H9 (cell line): ENCODE data around the gene RFC4. TPM values are rescaled to one million over a fixed set of nuclear protein-coding genes. Genes with fewer than 3 reads are reported as not detected.

ENCODE experiments used
- DNase-seq: peaks from one replicate; pipeline ENCODE4 v3.0.0-alpha.2; 2017
- H2AFZ ChIP-seq: one replicate; pipeline ENCODE4 v1.6.1; 2013; ENCODE audit warnings: mild to moderate bottlenecking, low read length, control low read depth, moderate library complexity
- H2AK5ac ChIP-seq: 2 replicates; pipeline ENCODE4 v1.6.1; 2013; ENCODE audit warnings: low read length, control low read depth, mixed read lengths; ENCODE audit not compliant: insufficient read length
- H2BK120ac ChIP-seq: one replicate; pipeline ENCODE4 v1.6.1; 2013; ENCODE audit warnings: low read depth, mild to moderate bottlenecking, low read length, control low read depth, inconsistent platforms; ENCODE audit not compliant: poor library complexity, severe bottlenecking
- H2BK12ac ChIP-seq: 2 replicates; pipeline ENCODE4 v1.6.1; 2013; ENCODE audit warnings: low read length, control low read depth, mixed read lengths, low read depth; ENCODE audit not compliant: insufficient read length
- H2BK15ac ChIP-seq: 2 replicates; pipeline ENCODE4 v1.6.1; 2013; ENCODE audit warnings: low read depth, low read length, control low read depth
- H2BK20ac ChIP-seq: one replicate; pipeline ENCODE4 v1.6.1; 2013; ENCODE audit warnings: low read depth, mild to moderate bottlenecking, low read length, control low read depth, inconsistent platforms; ENCODE audit not compliant: poor library complexity, severe bottlenecking
- H2BK5ac ChIP-seq: 2 replicates; pipeline ENCODE4 v1.6.1; 2013; ENCODE audit warnings: low read length, control low read depth, mixed read lengths; ENCODE audit not compliant: insufficient read length
- H3K14ac ChIP-seq: 2 replicates; pipeline ENCODE4 v1.6.1; 2013; ENCODE audit warnings: low read length, control low read depth; ENCODE audit not compliant: insufficient read depth
- H3K18ac ChIP-seq: 2 replicates; pipeline ENCODE4 v1.6.1; 2013; ENCODE audit warnings: low read depth, mild to moderate bottlenecking, mixed read lengths, low read length, control low read depth; ENCODE audit not compliant: insufficient read length
- H3K23ac ChIP-seq: 2 replicates; pipeline ENCODE4 v1.6.1; 2013; ENCODE audit warnings: low read length, control low read depth, mixed read lengths, low read depth; ENCODE audit not compliant: insufficient read length
- H3K23me2 ChIP-seq: 2 replicates; pipeline ENCODE4 v1.6.1; 2013; ENCODE audit warnings: low read depth, mild to moderate bottlenecking, mixed read lengths, low read length, control low read depth; ENCODE audit not compliant: insufficient read length, poor library complexity, severe bottlenecking
- H3K27ac ChIP-seq: 2 replicates; pipeline ENCODE4 v1.5.1; 2013; ENCODE audit warnings: low read length, control low read depth, mixed read lengths, low read depth; ENCODE audit not compliant: insufficient read length
- H3K27me3 ChIP-seq: 2 replicates; pipeline ENCODE4 v1.6.1; 2013; ENCODE audit warnings: low read length, control low read depth, inconsistent platforms; ENCODE audit not compliant: insufficient read depth
- H3K4ac ChIP-seq: 2 replicates; pipeline ENCODE4 v1.6.1; 2013; ENCODE audit warnings: low read depth, mild to moderate bottlenecking, control low read depth, inconsistent platforms, low read length, moderate library complexity
- H3K4me1 ChIP-seq: 2 replicates; pipeline ENCODE4 v1.6.1; 2013; ENCODE audit warnings: low read length, control low read depth, inconsistent platforms; ENCODE audit not compliant: insufficient read depth
- H3K4me2 ChIP-seq: 2 replicates; pipeline ENCODE4 v1.6.1; 2013; ENCODE audit warnings: low read length, control low read depth, mixed read lengths; ENCODE audit not compliant: insufficient read length, insufficient read depth
- H3K56ac ChIP-seq: 2 replicates; pipeline ENCODE4 v1.6.1; 2013; ENCODE audit warnings: low read depth, mild to moderate bottlenecking, mixed read lengths, low read length, control low read depth; ENCODE audit not compliant: insufficient read length
- H3K79me1 ChIP-seq: 2 replicates; pipeline ENCODE4 v1.6.1; 2013; ENCODE audit warnings: low read depth, mild to moderate bottlenecking, moderate library complexity, low read length, control low read depth, inconsistent platforms; ENCODE audit not compliant: insufficient read depth, poor library complexity, severe bottlenecking
- H3K79me2 ChIP-seq: 2 replicates; pipeline ENCODE4 v1.6.1; 2013; ENCODE audit warnings: low read length, control low read depth, inconsistent platforms; ENCODE audit not compliant: insufficient read depth
- H3K9ac ChIP-seq: 2 replicates; pipeline ENCODE4 v1.6.1; 2013; ENCODE audit warnings: low read length, control low read depth, mixed read lengths; ENCODE audit not compliant: insufficient read length; ENCODE audit errors: extremely low read depth
- H3K9me3 ChIP-seq: one replicate; pipeline ENCODE4 v1.6.1; 2013; ENCODE audit warnings: low read depth, low read length, inconsistent platforms; ENCODE audit not compliant: control insufficient read depth
- H3T11ph ChIP-seq: one replicate; pipeline ENCODE4 v1.6.1; 2013; ENCODE audit warnings: mild to moderate bottlenecking, low read length, control low read depth, inconsistent platforms
- H4K20me1 ChIP-seq: one replicate; pipeline ENCODE4 v1.6.1; 2013; ENCODE audit not compliant: control insufficient read depth, insufficient read length, insufficient read depth
- H4K5ac ChIP-seq: 2 replicates; pipeline ENCODE4 v1.6.1; 2013; ENCODE audit warnings: low read depth, mild to moderate bottlenecking, mixed read lengths, low read length, control low read depth; ENCODE audit not compliant: insufficient read length
- H4K8ac ChIP-seq: replicated peaks from 2 replicates; pipeline ENCODE4 v1.6.1; 2013; ENCODE audit warnings: low read length, control low read depth, mixed read lengths, low read depth; ENCODE audit not compliant: insufficient read length
- H4K91ac ChIP-seq: 2 replicates; pipeline ENCODE4 v1.6.1; 2013; ENCODE audit warnings: low read depth, mild to moderate bottlenecking, moderate library complexity, mixed read lengths, low read length, control low read depth; ENCODE audit not compliant: insufficient read length
- H3K27ac Mint-ChIP-seq, 3 experiments: 2 replicates in 2 of 3; 3 replicates in 1 of 3; pipeline ENCODE4 v1.8.0; 2020 to 2021; ENCODE audit warnings: mixed read lengths in 3 of 3, mild to moderate bottlenecking in 1 of 3, moderate library complexity in 1 of 3
- H3K27me3 Mint-ChIP-seq: 2 replicates; pipeline ENCODE4 v1.8.0; 2021; ENCODE audit warnings: low read depth, mild to moderate bottlenecking, moderate library complexity, mixed read lengths
- H3K36me3 Mint-ChIP-seq, 3 experiments: 2 replicates in 2 of 3; 3 replicates in 1 of 3; pipeline ENCODE4 v1.8.0; 2020 to 2021; ENCODE audit warnings: low read depth in 3 of 3, mixed read lengths in 3 of 3; ENCODE audit not compliant: insufficient read depth in 1 of 3
- H3K4me1 Mint-ChIP-seq, 2 experiments: 2 replicates each; pipeline ENCODE4 v1.8.0; 2020; ENCODE audit warnings: mixed read lengths in 2 of 2
- H3K4me3 Mint-ChIP-seq, 2 experiments: 2 replicates in 1 of 2; 3 replicates in 1 of 2; pipeline ENCODE4 v1.8.0; 2020 to 2021; ENCODE audit warnings: mild to moderate bottlenecking in 2 of 2, mixed read lengths in 2 of 2, moderate library complexity in 1 of 2
- H3K9me3 Mint-ChIP-seq, 2 experiments: 2 replicates in 1 of 2; 3 replicates in 1 of 2; pipeline ENCODE4 v1.8.0; 2020; ENCODE audit warnings: mild to moderate bottlenecking in 2 of 2, mixed read lengths in 2 of 2, moderate library complexity in 1 of 2
- WGBS: extraction: QIAGEN DNeasy Blood & Tissue Kit; methylation state at CpG from one replicate; pipeline ENCODE4 v1.1.7; 2013; ENCODE audit warnings: missing lambda C conversion rate, low lambda C conversion rate, mixed read lengths; ENCODE audit not compliant: insufficient read length; ENCODE audit errors: extremely low coverage; 5-methylcytosine and 5-hydroxymethylcytosine counted together
- total RNA-seq: library from RNA; stranded (reverse); gene quantifications from 2 replicates; pipeline ENCODE4 v1.2.1, GENCODE V29; 2021
- TF ChIP-seq, protein P1 (sequence below): fragments of 200-600 bp; sonication (generic); conservative IDR thresholded peaks from 3 replicates; pipeline ENCODE4 v1.8.0; 2021; ENCODE audit warnings: antibody characterized with exemption, mild to moderate bottlenecking

RFC4 gene
- total RNA-seq, 1 experiment from 2014 or later: 108 TPM

DNA sequence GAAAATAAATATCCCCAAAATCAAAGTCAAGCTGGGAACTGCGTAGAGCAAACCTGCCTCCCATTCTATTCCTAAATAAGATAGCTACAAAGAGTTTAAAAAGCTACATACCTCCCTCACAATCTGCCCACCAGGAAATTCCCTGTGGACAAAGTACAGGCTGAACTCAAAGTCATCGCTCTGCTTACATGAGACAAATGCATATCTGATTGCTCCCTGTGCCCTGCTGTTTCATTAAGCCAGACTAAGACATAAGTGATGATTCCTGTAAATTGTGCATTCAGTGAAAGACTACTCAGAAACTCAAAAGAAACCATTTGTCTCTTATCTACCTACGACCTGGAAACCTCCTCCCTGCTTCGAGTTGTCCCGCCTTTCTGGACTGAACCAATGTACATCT is 51.4 kb downstream of the RFC4 start:
- Histone ChIP-seq H3K4ac (no peak overlapping the region), H2AFZ (no peak overlapping the region), H2BK12ac (no peak overlapping the region), H3K9ac (no peak overlapping the region), H3K9me3 (no peaks in the 10 kb centered on the region), H3K18ac (no peak overlapping the region), H4K8ac (no peak overlapping the region), H2BK20ac (no peak overlapping the region), H3K27ac (no peak overlapping the region), H3K79me1 (no peaks in the 10 kb centered on the region), H2BK15ac (no peak overlapping the region), H4K5ac (no peak overlapping the region), H2BK5ac (no peak overlapping the region), H3K79me2 (no peaks in the 10 kb centered on the region), H3K56ac (no peak overlapping the region), H3K27me3 (no peaks in the 10 kb centered on the region), H3K14ac (no peak overlapping the region), H2AK5ac (no peak overlapping the region), H3K23ac (no peak overlapping the region), H3K4me1 (peaks cover 3% of the 10 kb centered on the region; the same call in 1 of the 2 replicates), H3K4me2 (no peak overlapping the region), H3K23me2 (no peaks in the 10 kb centered on the region), H2BK120ac (no peak overlapping the region), H4K91ac (no peak overlapping the region), H3T11ph (no peak overlapping the region), H4K20me1 (no peaks in the 10 kb centered on the region)
- Mint-ChIP-seq H3K27me3 (no peaks in the 10 kb centered on the region), H3K27ac (no peak overlapping the region), H3K4me1 (peaks cover 10 to 21% of the 10 kb centered on the region in 2 experiments), H3K36me3 (no peaks in the 10 kb centered on the region), H3K4me3 (no peak overlapping the region), H3K9me3 (no peaks in the 10 kb centered on the region)
- no CpG with 5 or more reads among the region's 5 CpGs for WGBS
- TF ChIP-seq, protein P1, sequence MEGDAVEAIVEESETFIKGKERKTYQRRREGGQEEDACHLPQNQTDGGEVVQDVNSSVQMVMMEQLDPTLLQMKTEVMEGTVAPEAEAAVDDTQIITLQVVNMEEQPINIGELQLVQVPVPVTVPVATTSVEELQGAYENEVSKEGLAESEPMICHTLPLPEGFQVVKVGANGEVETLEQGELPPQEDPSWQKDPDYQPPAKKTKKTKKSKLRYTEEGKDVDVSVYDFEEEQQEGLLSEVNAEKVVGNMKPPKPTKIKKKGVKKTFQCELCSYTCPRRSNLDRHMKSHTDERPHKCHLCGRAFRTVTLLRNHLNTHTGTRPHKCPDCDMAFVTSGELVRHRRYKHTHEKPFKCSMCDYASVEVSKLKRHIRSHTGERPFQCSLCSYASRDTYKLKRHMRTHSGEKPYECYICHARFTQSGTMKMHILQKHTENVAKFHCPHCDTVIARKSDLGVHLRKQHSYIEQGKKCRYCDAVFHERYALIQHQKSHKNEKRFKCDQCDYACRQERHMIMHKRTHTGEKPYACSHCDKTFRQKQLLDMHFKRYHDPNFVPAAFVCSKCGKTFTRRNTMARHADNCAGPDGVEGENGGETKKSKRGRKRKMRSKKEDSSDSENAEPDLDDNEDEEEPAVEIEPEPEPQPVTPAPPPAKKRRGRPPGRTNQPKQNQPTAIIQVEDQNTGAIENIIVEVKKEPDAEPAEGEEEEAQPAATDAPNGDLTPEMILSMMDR: no peak
- no peak for DNase-seq
